ENCODE measurements around the gene FAM9A.
"Not testable (repeated sequence)": the region's sequence is repeated elsewhere in the genome, so short reads cannot be mapped to it uniquely, and the experiment has no call there.

The FAM9A gene

GRCh38 chrX:8800351-8800750 is 832 bp downstream of the FAM9A start:
- not testable (repeated sequence) for FAIRE-seq

GRCh38 chrX:8799281-8799680 is 1.9 kb downstream of the FAM9A start:
- FAIRE-seq, result not testable (repeated sequence)

- not testable (repeated sequence) for FAIRE-seq
Measured at GRCh38 chrX:8798702-8799101, 2.5 kb downstream of the FAM9A start.

- FAIRE-seq, result not testable (repeated sequence)
Measured at GRCh38 chrX:8787119-8787518, 14.1 kb downstream of the FAM9A start.

- no peak for FAIRE-seq
Measured at GRCh38 chrX:8784162-8784561, 17.0 kb downstream of the FAM9A start.

GRCh38 chrX:8783714-8784098 is 17.5 kb downstream of the FAM9A start:
- FAIRE-seq, result no peak

- no peak for FAIRE-seq
Measured at GRCh38 chrX:8783097-8783713, 18.0 kb downstream of the FAM9A start.

GRCh38 chrX:8782595-8782994 is 18.6 kb downstream of the FAM9A start:
- no peak for FAIRE-seq

GRCh38 chrX:8781921-8782320 is 19.3 kb downstream of the FAM9A start:
- FAIRE-seq, result not testable (repeated sequence)

GRCh38 chrX:8773117-8773516 is 28.1 kb downstream of the FAM9A start:
- FAIRE-seq, result no peak

GRCh38 chrX:8760021-8760420 is 41.2 kb downstream of the FAM9A start:
- no peak for FAIRE-seq

GRCh38 chrX:8758706-8759105 is 42.5 kb downstream of the FAM9A start:
- FAIRE-seq, result not testable (repeated sequence)

GRCh38 chrX:8757609-8758389 is 43.4 kb downstream of the FAM9A start:
- FAIRE-seq, result not testable (repeated sequence)

- no peak for FAIRE-seq
Measured at GRCh38 chrX:8755813-8756212, 45.4 kb downstream of the FAM9A start.

- FAIRE-seq, result no peak
Measured at GRCh38 chrX:8755116-8755515, 46.1 kb downstream of the FAM9A start.

GRCh38 chrX:8749697-8750096 is 51.5 kb downstream of the FAM9A start:
- FAIRE-seq, result no peak

- peak; percentile 84 for FAIRE-seq
Measured at GRCh38 chrX:8748855-8749254, 52.3 kb downstream of the FAM9A start.

GRCh38 chrX:8743126-8743732 is 58.0 kb downstream of the FAM9A start:
- FAIRE-seq, result no peak

- no peak for FAIRE-seq
Measured at GRCh38 chrX:8741981-8742380, 59.2 kb downstream of the FAM9A start.
